Thymus (tissue), 11 donors: ENCODE measurements around the gene PLA2G5. TPM values are rescaled to one million over a fixed set of nuclear protein-coding genes. Genes with fewer than 3 reads are reported as not detected.

Experiments used
- DNase-seq, 9 donors: peaks; one replicate each; pipeline ENCODE4 v3.0.0-alpha.2; 2013; ENCODE audit warnings: low spot score in 9 of 9, low read depth in 6 of 9, missing footprints in 1 of 9
- H3K27ac ChIP-seq, 2 donors: one replicate each; pipeline ENCODE4 v1.5.1; 2013; ENCODE audit warnings: control low read depth in 1 of 2, low read depth in 1 of 2, low read length in 1 of 2, mild to moderate bottlenecking in 1 of 2, moderate library complexity in 1 of 2
- H3K27me3 ChIP-seq, 2 donors: one replicate each; pipeline ENCODE4 v1.5.1; 2013; ENCODE audit warnings: low read length in 1 of 2; ENCODE audit not compliant: control insufficient read depth in 2 of 2, insufficient read depth in 1 of 2
- H3K36me3 ChIP-seq, 2 donors: one replicate each; pipeline ENCODE4 v1.5.1; 2013; ENCODE audit warnings: low read length in 1 of 2, mild to moderate bottlenecking in 1 of 2, moderate library complexity in 1 of 2; ENCODE audit not compliant: control insufficient read depth in 2 of 2, insufficient read depth in 2 of 2
- H3K4me1 ChIP-seq, 2 donors: one replicate each; pipeline ENCODE4 v1.5.1; 2013; ENCODE audit warnings: low read length in 2 of 2; ENCODE audit not compliant: control insufficient read depth in 2 of 2, insufficient read depth in 2 of 2
- H3K4me3 ChIP-seq, 2 donors: one replicate each; pipeline ENCODE4 v1.5.1; 2013; ENCODE audit warnings: low read length in 2 of 2, control low read depth in 1 of 2, mild to moderate bottlenecking in 1 of 2
- H3K9me3 ChIP-seq, 2 donors: one replicate each; pipeline ENCODE4 v1.5.1; 2013; ENCODE audit warnings: low read length in 1 of 2, mild to moderate bottlenecking in 1 of 2; ENCODE audit not compliant: control insufficient read depth in 2 of 2, insufficient read depth in 1 of 2
- WGBS: extraction: QIAGEN DNeasy Blood & Tissue Kit; methylation state at CpG from one replicate; pipeline ENCODE4 v1.1.7; 2013; 5-methylcytosine and 5-hydroxymethylcytosine counted together
- polyA plus RNA-seq: library from polyadenylated mRNA; stranded (reverse); fragments of 200-250 nt; gene quantifications from one replicate; pipeline ENCODE4 v1.2.3, GENCODE V29; 2013
- total RNA-seq: library from RNA; stranded (reverse); fragments of 120-200 nt; gene quantifications from one replicate; pipeline ENCODE4 v1.2.4, GENCODE V29; 2013
- donor health status: healthy.

PLA2G5 gene
- total and polyA plus RNA-seq, 2 donors, result 0.09 to 1.6 TPM

DNA sequence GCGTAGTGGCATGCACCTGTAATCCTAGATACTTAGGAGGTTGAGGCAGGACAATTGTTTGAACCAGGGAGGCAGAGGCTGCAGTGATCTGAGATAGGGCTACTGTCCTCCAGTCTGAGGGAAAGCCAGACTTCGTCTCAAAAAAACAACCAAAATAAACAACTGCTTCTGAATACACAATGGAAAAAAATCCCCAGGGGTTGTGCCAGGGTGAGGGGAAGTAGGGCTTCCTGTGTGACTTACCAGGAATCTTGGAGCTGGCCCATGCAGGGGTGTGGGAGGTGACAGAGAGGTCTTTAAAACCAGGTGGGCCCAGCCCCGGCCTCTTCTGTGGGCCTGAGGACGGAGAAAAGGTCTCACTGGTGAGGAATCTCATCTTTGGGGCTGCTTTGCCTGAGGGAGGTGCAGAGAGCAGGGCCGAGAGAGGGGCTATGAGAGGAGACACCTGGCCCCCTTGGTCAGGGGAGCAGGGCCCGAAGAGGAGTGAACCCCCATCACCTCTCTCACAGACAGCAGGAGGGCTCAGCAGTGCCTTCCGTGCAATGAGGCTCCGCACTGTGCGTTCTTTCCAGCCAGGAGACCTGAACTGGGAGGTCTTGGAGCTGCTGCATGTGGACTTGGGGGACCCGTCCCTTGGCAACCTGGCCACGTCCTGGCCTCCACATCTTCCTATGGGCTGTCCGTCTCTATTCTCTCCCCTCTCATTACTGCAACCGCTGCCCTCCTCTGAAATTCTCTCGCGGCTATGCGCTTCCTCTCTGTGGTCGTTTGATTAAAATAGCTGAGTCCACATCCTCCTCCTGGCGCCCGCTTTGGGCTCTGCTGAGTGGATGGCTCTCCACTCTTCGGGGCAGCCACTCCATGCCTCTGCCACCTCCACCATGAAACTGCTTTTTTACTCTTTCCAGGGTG is 10.7 kb downstream of the PLA2G5 start:
- no peak overlapping the region for H3K27ac ChIP-seq
- H3K4me3 ChIP-seq, result no peak overlapping the region
- H3K4me1 ChIP-seq, result peaks cover 0 to 10% of the 10 kb centered on the region in 2 donors
- H3K27me3 ChIP-seq, result peaks cover 0 to 8% of the 10 kb centered on the region in 2 donors
- H3K9me3 ChIP-seq, result no peaks in the 10 kb centered on the region
- no peak for DNase-seq
- WGBS, result 30% methylated on average over 20 of the region's 20 CpGs
- H3K36me3 ChIP-seq, result no peaks in the 10 kb centered on the region

DNA sequence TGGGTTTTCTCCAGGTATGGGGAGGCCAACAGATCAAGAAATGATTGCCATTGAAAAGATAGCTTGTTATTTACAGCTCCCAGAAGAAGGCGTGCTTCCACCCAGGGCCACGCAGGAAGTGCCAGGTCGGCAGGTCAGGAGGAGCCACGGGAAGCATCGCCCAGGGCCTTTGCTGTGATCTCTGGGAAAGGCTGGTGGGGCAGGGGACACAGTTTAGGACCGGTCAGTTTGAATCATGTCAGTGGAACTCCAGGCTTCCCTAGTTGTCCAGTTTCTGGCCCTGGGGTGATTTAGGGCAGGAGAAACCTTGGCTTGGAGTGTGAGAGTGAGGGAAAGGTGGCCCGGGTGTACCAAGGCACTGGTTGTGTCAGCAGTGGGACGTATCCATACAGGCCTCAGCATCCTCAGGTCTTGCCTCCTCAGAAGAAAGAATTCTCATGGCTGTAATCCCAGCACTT is 11.4 kb downstream of the PLA2G5 start:
- Histone ChIP-seq H3K9me3 (no peaks in the 10 kb centered on the region), H3K27ac (no peak overlapping the region), H3K4me3 (no peak overlapping the region), H3K4me1 (peaks cover 0 to 10% of the 10 kb centered on the region in 2 donors), H3K27me3 (peaks cover 0 to 8% of the 10 kb centered on the region in 2 donors), H3K36me3 (no peaks in the 10 kb centered on the region)
- no peak for DNase-seq
- 52% methylated on average over 8 of the region's 8 CpGs for WGBS

DNA sequence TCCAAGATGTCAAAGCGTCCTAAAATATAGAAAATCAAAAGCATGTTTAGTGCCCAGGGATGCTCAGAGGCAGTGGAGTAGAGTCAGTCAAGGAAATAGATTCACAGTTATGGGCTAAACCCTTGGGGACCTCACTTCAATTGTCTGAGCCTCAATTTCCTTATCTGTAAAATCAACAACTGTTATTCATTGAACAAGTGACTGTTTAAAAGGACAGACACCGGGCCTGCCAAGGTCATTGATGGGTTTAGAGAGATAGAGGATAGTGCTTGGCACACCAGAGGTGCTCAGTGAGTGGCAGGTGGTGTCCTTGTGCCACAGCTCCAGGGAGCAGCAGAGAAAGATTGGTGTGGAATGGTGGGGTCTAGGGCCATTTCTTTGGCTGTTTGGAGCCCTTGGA is 12.8 kb downstream of the PLA2G5 start:
- Histone ChIP-seq H3K27me3 (peaks cover 0 to 8% of the 10 kb centered on the region in 2 donors), H3K4me1 (peaks cover 0 to 10% of the 10 kb centered on the region in 2 donors), H3K9me3 (no peaks in the 10 kb centered on the region), H3K36me3 (no peaks in the 10 kb centered on the region), H3K27ac (no peak overlapping the region), H3K4me3 (no peak overlapping the region)
- WGBS, result 96% methylated on average over 2 of the region's 2 CpGs
- DNase-seq, result no peak

DNA sequence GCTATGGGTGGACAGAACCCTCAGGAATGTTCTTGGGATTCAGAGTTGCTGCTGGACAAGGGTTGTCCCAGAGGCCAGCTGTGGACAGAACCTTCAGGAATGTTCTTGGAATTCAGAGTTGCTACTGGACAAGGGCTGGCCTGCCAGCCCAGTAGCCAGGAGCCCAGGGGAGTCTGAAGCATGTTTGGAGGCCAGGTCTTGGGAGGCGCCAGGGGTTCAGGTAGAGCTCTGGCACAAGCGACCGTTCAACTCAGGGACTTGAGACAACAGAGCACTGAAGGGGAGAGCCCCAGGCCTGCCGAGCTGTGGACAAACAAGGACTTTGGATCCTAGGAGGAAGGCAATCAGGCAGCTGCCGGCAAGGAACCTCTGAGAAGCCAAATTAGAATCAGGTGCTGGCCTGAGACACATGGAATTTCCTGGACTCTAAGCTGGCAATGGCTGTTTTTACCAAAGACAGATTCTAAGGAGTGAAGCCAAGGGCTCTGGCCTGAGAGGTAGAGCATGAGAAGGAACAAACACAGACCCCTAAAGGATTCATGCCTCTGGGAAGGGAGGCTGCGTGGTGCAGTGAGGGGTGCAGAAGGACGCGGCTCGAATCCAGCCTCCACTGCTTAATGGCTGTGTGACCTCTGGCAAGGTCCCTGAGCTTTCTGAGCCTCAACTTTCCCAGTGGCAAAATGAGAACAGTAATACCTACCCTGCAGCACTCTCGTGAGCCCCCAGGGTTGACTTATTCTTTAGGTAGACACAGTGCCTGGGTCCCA is 13.4 kb downstream of the PLA2G5 start:
- DNase-seq, result no peak
- Histone ChIP-seq H3K4me1 (peaks cover 0 to 4% of the 10 kb centered on the region in 2 donors), H3K27me3 (peaks cover 0 to 8% of the 10 kb centered on the region in 2 donors), H3K4me3 (no peak overlapping the region), H3K36me3 (no peaks in the 10 kb centered on the region), H3K9me3 (no peaks in the 10 kb centered on the region), H3K27ac (no peak overlapping the region)
- 97% methylated on average over 10 of the region's 10 CpGs for WGBS

DNA sequence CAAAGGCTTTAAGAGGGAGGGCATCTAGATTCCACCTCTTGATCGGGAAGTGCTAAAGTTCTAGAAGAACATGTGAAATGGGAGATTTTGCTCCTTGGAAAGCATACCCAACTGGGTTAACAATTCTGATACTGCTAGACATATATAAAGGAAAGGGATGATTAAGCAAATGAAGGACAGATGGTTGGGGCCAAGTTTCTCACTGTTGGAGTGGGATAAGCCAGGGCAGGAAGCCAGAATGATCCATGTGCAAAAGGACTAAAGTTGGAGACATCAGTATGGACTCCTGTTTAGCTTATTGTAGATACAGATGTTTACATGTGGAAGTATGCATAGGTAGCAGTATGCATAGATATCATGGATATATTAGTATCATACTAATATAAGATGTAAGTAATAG is 16.8 kb downstream of the PLA2G5 start:
- Histone ChIP-seq H3K9me3 (no peaks in the 10 kb centered on the region), H3K36me3 (no peaks in the 10 kb centered on the region), H3K4me3 (no peak overlapping the region), H3K27ac (no peak overlapping the region), H3K4me1 (no peaks in the 10 kb centered on the region), H3K27me3 (no peaks in the 10 kb centered on the region)
- 99% methylated on average over 1 of the region's 1 CpG for WGBS
- DNase-seq, result no peak

DNA sequence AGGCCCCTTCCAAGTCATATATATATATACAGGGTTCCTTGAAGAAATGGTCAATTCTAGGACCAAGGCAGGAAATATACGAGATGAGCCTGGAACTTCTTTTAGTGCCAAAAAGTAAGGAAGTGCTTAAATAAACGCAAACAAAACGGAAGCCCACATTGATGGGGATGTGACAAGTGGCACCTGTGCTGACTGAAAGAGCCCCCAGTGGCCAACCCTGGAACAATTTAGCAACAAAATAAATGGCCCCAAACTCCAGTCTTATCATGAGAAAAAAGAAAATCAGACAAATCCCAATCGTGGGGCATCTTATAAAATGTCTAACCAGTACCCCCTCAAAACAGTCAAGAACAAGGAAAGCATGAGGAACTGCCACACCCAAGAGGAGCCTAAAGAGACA is 17.7 kb downstream of the PLA2G5 start:
- no peak for DNase-seq
- Histone ChIP-seq H3K4me3 (no peak overlapping the region), H3K4me1 (no peaks in the 10 kb centered on the region), H3K27ac (no peak overlapping the region), H3K9me3 (no peaks in the 10 kb centered on the region), H3K36me3 (no peaks in the 10 kb centered on the region), H3K27me3 (no peaks in the 10 kb centered on the region)
- 61% methylated on average over 4 of the region's 4 CpGs for WGBS

DNA sequence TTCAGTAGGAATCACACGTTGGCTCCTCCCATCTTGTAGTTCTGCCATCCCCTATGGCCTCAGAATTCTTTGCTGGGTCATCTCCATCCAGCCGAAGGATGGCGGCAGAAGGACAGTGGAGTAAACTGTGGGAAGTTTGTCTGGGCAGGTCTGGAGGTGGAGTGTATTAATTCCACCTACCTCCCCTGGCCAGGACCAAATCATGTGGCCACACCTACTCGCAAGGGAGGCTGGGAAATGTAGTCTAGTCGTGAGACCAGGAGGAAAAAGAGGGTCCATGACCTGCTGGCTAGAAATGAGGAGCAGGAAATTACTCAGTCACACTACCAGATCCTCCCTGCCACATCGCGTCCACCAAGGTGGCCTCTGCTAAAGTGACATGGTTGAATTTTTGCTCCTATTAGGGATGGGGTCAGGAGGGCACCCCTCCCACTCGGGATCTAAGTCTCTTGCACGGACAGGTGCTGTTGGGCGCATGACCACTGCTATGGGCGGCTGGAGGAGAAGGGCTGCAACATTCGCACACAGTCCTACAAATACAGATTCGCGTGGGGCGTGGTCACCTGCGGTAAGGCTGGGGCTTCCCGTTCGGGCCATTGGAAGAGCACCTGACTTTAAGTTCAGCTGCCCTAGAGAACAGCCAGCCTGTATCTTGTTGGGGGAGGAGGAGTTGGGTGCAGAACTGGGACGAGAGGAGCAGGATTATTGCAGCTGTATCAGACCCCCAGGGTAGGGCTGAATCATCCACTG is 19.5 kb downstream of the PLA2G5 start:
- no peak for DNase-seq
- no peak overlapping the region for H3K4me3 ChIP-seq
- WGBS, result 89% methylated on average over 19 of the region's 19 CpGs
- no peaks in the 10 kb centered on the region for H3K36me3 ChIP-seq
- no peaks in the 10 kb centered on the region for H3K27me3 ChIP-seq
- H3K9me3 ChIP-seq, result no peaks in the 10 kb centered on the region
- H3K4me1 ChIP-seq, result no peaks in the 10 kb centered on the region
- no peak overlapping the region for H3K27ac ChIP-seq

DNA sequence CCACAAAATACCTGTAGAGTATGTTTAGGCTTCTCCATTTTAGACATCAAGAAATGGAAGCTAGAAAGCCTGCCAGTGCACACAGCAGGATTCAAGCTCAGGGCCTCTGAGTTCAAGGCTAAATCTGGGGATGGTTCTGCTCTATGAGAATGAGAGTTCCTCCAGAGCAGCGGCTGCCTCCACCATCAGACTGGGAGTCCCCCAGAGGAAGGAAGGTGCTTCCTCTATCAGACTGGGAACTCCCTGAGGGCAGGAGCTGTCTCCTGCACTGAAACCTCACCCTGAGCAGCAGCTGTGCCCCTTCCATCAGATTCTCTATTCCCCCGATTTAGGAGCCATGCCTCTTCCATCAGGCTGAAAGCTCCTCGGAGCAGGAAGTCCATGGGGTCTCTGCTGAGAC is 20.1 kb downstream of the PLA2G5 start:
- H3K9me3 ChIP-seq, result no peaks in the 10 kb centered on the region
- H3K4me3 ChIP-seq, result no peak overlapping the region
- H3K4me1 ChIP-seq, result no peaks in the 10 kb centered on the region
- H3K36me3 ChIP-seq, result no peaks in the 10 kb centered on the region
- WGBS, result 92% methylated on average over 3 of the region's 3 CpGs
- H3K27ac ChIP-seq, result no peak overlapping the region
- DNase-seq, result no peak
- no peaks in the 10 kb centered on the region for H3K27me3 ChIP-seq
